Measurements from ENCODE around the gene CAV2.

The CAV2 gene

DNA sequence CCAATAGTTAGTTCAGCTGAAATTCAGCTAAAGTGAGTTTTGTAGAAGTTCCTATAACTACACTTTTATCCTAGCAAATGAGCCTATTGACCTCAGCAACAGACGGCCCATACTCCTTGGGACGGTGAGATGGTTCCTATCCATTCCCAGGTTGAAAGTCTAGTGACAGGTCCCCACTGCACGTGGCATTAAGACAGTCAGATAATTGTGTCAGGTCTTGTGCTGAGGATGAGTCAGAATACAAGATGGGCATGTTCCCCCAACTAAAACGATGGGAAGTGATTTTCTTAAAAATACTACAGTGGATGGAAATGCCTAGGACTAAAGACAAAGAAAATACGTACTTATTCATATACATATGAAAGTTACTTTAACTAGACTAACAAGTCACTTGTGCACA lies 27.4 kb downstream of the CAV2 start:
- DNase-seq (ENCODE audit: low spot score), result no peak
- TF ChIP-seq, protein P1, sequence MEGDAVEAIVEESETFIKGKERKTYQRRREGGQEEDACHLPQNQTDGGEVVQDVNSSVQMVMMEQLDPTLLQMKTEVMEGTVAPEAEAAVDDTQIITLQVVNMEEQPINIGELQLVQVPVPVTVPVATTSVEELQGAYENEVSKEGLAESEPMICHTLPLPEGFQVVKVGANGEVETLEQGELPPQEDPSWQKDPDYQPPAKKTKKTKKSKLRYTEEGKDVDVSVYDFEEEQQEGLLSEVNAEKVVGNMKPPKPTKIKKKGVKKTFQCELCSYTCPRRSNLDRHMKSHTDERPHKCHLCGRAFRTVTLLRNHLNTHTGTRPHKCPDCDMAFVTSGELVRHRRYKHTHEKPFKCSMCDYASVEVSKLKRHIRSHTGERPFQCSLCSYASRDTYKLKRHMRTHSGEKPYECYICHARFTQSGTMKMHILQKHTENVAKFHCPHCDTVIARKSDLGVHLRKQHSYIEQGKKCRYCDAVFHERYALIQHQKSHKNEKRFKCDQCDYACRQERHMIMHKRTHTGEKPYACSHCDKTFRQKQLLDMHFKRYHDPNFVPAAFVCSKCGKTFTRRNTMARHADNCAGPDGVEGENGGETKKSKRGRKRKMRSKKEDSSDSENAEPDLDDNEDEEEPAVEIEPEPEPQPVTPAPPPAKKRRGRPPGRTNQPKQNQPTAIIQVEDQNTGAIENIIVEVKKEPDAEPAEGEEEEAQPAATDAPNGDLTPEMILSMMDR (IDR thresholded peaks at IDR 0.05; ENCODE audit: extremely low read depth, insufficient read depth, missing control alignments), result no peak
- in situ Hi-C loops (cut with MboI; ENCODE audit: low pct_unique_long_range_greater_than_20kb, low sequenced_read_pairs, unreplicated experiment), result no loop called here

DNA sequence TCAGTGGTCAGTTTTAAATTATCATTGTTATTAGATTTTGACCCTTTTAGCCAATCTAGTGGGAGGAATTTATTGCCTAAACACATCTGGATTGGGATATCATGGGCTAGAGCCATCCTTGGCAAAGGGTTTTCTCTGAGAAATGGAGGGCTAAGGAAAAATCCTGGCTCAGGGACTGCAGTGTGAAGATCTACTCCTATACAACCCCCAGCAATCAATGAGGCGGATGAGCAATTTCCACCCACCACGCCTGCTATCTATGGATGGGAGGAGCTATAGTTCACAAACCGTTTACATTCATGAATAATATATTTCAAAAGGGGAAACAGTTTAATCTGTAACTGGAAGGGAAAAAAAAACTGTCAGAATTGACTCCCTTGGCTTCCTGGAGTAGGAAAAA lies 28.0 kb downstream of the CAV2 start:
- in situ Hi-C loops (cut with MboI; ENCODE audit: low pct_unique_long_range_greater_than_20kb, low sequenced_read_pairs, unreplicated experiment), result no loop called here
- TF ChIP-seq, protein P1 (IDR thresholded peaks at IDR 0.05; ENCODE audit: extremely low read depth, insufficient read depth, missing control alignments), result no peak
- no peak for DNase-seq (ENCODE audit: low spot score)

DNA sequence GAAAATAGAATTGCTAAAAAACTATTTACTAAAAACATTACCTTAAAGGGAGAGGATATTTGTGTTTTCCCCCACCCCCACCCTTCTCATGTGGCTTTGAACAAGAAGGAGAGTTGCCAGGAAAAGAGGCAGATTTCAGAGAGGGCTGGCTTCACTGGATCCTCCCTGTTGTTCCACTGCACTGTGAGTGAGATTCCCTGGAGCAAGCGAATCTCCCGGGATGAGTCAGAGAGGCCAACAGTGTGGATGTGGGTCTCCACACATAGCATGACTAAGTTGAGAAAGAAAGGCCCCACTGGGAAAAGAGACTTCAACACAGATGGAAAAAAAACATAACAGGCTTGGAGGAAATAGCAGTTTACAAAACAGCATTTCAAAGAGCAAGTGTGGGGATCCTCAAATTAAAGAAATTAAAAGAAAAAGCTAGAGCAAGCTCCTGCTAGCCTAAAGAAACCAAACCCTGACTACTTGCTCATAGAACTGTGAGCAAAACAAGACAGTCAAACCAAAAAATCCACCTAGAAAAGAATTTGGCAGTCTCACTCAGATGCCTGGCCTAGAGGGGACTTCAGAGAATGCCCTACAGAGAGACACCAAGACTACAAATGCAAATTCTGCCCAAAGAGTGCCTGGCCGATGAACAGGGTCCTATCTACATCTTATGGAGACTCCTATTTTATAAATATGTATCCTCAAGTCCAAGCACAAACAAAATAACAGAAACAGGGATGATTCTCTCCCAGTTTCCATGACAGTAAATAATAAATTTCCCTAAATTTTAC lies 28.7 kb downstream of the CAV2 start:
- DNase-seq (ENCODE audit: low spot score), result no peak
- TF ChIP-seq, protein P1 (IDR thresholded peaks at IDR 0.05; ENCODE audit: extremely low read depth, insufficient read depth, missing control alignments), result no peak
- in situ Hi-C loops (cut with MboI; ENCODE audit: low pct_unique_long_range_greater_than_20kb, low sequenced_read_pairs, unreplicated experiment), result no loop called here

DNA sequence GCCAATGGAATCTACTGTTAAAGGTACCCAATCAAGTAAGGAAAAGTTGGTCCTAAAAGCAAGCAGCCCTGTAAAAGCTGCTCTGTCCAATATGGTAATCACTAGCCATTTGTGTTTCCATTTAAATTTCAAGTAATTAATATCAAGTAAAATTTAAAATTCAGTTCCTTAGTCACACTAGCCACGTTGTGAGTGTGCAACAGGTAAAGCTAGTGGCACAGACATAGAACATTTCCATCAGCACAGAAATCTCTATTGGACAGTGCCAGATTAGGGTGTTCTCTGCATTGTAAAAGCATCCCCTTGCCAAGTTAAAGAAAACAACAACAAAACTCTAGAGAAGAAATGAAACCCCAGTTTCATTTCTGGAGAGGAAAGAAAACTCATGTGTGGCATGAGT lies 29.7 kb downstream of the CAV2 start:
- in situ Hi-C loops (cut with MboI; ENCODE audit: low pct_unique_long_range_greater_than_20kb, low sequenced_read_pairs, unreplicated experiment), result no loop called here
- no peak for DNase-seq (ENCODE audit: low spot score)
- TF ChIP-seq, protein P1 (IDR thresholded peaks at IDR 0.05; ENCODE audit: extremely low read depth, insufficient read depth, missing control alignments), result no peak

DNA sequence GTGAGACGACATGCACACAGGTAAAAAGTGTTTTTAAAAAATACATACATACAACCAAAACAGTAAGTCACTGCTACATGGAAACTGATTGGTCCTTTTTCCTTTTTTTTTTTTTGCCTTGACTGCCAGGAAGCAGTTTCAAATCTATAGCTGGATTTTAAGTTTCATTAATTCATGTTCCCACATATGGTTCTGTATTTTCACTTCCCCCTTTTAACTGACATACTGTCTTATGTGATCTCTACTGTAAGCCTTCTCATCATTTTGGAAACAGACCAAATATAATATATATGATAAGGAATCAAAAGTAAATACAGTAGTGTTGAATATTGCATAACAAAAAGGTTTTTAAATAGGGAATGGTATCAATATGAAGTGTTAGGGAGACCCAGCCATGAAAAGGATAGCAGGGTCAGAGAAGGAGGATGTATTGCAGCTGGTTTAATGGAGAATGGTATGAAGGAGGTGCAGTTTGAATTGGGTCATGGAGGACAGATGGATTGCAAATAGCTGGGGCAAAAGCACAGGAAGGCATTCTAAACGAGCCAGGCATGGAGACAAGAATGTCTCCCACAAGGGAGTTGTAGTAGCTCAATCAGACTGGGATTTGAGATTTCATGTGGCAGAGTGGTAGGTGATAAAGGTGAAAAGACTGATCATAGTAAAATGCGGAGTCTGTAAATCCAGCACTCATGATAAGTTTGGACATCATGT lies 30.7 kb downstream of the CAV2 start:
- no peak for DNase-seq (ENCODE audit: low spot score)
- in situ Hi-C loops (cut with MboI; ENCODE audit: low pct_unique_long_range_greater_than_20kb, low sequenced_read_pairs, unreplicated experiment), result no loop called here
- TF ChIP-seq, protein P1 (IDR thresholded peaks at IDR 0.05; ENCODE audit: extremely low read depth, insufficient read depth, missing control alignments), result no peak

DNA sequence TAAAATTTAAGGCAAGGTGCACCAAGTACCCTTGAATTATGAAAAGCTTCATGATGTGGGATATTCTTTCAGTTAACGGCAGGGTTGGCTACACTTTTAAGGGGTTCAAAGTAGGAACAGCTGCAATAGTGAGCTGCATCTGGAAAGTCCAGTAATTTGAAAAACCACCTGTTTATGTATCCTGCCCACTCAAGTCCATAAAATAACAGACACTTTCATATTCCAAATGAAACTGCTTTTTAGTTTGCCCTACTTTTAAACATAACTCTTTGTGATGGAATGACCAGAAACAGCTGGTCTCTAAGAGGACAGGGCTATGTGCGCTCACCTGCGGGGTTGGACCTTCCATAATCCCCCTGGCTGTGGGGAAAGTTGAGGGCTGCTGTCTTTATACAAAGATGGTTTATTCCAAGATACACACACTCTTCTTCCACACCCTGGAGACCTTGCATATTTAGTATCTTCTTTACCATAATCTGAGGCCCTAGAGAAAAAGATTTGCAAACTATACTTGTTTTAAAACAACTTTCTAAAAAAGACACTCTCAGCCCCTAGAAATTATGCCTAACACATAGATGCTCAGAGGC lies 32.7 kb downstream of the CAV2 start:
- no peak for DNase-seq (ENCODE audit: low spot score)
- TF ChIP-seq, protein P1 (IDR thresholded peaks at IDR 0.05; ENCODE audit: extremely low read depth, insufficient read depth, missing control alignments), result no peak
- in situ Hi-C loops (cut with MboI; ENCODE audit: low pct_unique_long_range_greater_than_20kb, low sequenced_read_pairs, unreplicated experiment), result no loop called here
